LNCaP clone FGC (cell line): ENCODE results near the gene MAGI2.
"Not testable (repeated sequence)": the region's sequence is repeated elsewhere in the genome, so short reads cannot be mapped to it uniquely, and the experiment has no call there.

Experiments
- DNase-seq: peaks from one replicate; pipeline ENCODE4 v3.0.0-alpha.2; 2011; ENCODE audit warnings: low read depth
- H3K4me3 ChIP-seq: 2 replicates; pipeline ENCODE4 v1.5.1; 2011; ENCODE audit warnings: mild to moderate bottlenecking, low read depth, low read length, control low read depth
- CTCF ChIP-seq: IDR thresholded peaks from 2 replicates; pipeline ENCODE4 v1.5.1; 2012; ENCODE audit warnings: mild to moderate bottlenecking; ENCODE audit not compliant: control insufficient read depth, insufficient read depth; ENCODE audit errors: extremely low read depth

The MAGI2 gene

GRCh38 chr7:78329001-78329655 is 1124.3 kb downstream of the MAGI2 start:
- H3K4me3 ChIP-seq, result no peak overlapping the region

DNA sequence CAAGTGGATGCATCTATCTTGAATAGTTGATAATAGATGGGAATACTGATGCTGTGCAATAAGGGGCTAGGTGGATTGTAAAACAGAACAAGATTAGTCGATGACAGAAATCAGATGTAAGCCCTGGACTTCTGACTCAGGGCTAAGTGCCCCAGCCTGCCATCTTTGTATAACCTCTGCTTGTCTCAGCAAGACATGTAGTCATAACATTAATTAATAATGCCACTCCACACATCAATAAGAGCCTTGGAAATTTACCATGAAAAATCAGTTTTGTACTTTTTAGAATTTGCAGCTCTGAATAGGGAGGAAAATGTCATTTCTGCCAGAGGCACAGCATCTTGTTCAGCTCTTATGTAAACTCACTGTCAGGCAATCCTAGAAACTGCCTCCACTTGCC is 1125.7 kb downstream of the MAGI2 start:
- DNase-seq, result no peak
- H3K4me3 ChIP-seq, result no peak overlapping the region
- no peak for TF ChIP-seq CTCF

More at GRCh38 chr7:78329001-78329655, 1124.3 kb downstream of the MAGI2 start:
- no peak for DNase-seq
- no peak for TF ChIP-seq CTCF

DNA sequence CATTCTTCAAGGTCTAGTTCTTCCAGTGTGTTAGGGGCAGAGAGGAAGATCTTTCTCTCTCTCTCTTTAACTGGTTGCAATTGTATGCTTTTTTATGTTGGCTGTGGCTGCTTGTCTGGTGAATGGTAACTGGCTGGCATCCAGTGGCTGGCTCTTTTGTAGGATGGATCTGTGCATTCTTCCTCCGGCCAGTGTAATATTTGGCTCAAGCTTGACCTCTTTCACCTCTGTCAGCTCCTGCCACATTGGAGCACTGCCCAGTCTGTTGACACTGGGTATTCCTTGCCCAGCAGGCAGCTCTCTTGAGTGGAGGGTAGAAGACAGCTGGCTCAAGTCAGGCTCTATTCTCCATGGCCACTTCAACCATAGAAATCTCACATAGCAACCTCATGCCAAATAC is 1126.6 kb downstream of the MAGI2 start:
- H3K4me3 ChIP-seq, result no peak overlapping the region
- no peak for DNase-seq
- no peak for TF ChIP-seq CTCF

DNA sequence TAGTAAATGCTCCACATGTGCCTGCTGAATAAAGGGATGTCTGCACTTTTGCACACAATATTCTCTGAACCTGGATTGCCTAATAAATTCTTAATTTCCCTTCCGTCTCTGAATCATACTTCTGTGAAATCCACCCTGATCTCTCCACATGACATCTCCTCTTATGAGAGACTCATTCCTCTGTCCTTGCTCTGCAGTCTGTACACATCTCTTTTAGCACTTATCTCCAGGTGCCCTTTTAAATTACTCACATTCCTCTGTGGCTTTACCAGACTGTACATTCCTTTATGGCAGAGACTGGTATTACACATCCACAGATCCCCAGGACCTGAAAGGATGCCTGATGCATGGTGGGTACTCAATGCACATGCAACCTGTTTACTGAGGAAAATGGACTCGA is 1127.3 kb downstream of the MAGI2 start:
- no peak overlapping the region for H3K4me3 ChIP-seq
- DNase-seq, result no peak
- no peak for TF ChIP-seq CTCF

- no peak overlapping the region for H3K4me3 ChIP-seq
- no peak for DNase-seq
- no peak for TF ChIP-seq CTCF
These were observed 1130.3 kb downstream of the MAGI2 start for GRCh38 chr7:78323118-78323517.

- H3K4me3 ChIP-seq, DNase-seq: not testable (repeated sequence)
These were observed 1131.2 kb downstream of the MAGI2 start for GRCh38 chr7:78322231-78322630.

- no peak for TF ChIP-seq CTCF
- no peak for DNase-seq
- H3K4me3 ChIP-seq, result no peak overlapping the region
These were observed 1136.1 kb downstream of the MAGI2 start for GRCh38 chr7:78317371-78317770.
